HG03558 (cell line): ENCODE measurements around the gene ZNF609.
"Not testable (repeated sequence)": the region's sequence is repeated elsewhere in the genome, so short reads cannot be mapped to it uniquely, and the experiment has no call there.

Experiments used
- ATAC-seq: cut with Tn5 transposase; IDR thresholded peaks from one replicate; pipeline ENCODE4 v1.9.1; 2021; ENCODE audit warnings: moderate number of reproducible peaks; ENCODE audit not compliant: unreplicated experiment; ENCODE audit errors: extremely low read depth

ZNF609 gene

GRCh38 chr15:64618138-64618537 lies 157.8 kb downstream of the ZNF609 start:
- no peak for ATAC-seq

- no peak for ATAC-seq
These were observed 158.2 kb downstream of the ZNF609 start for GRCh38 chr15:64618540-64618939.

- ATAC-seq, result no peak
These were observed 159.8 kb downstream of the ZNF609 start for GRCh38 chr15:64619880-64620839.

GRCh38 chr15:64621056-64621455 lies 160.7 kb downstream of the ZNF609 start:
- ATAC-seq, result no peak

- peak; percentile 53 for ATAC-seq
These were observed 162.3 kb downstream of the ZNF609 start for GRCh38 chr15:64622410-64623260.

- ATAC-seq, result no peak
These were observed 163.1 kb downstream of the ZNF609 start for GRCh38 chr15:64623347-64623996.

- no peak for ATAC-seq
These were observed 163.9 kb downstream of the ZNF609 start for GRCh38 chr15:64624242-64624641.

GRCh38 chr15:64629063-64629462 lies 168.7 kb downstream of the ZNF609 start:
- ATAC-seq, result no peak

- no peak for ATAC-seq
These were observed 170.2 kb downstream of the ZNF609 start for GRCh38 chr15:64630396-64631107.

GRCh38 chr15:64632639-64633038 lies 172.3 kb downstream of the ZNF609 start:
- not testable (repeated sequence) for ATAC-seq

GRCh38 chr15:64633332-64633731 lies 173.0 kb downstream of the ZNF609 start:
- ATAC-seq, result no peak

- ATAC-seq, result peak; percentile 56
These were observed 173.6 kb downstream of the ZNF609 start for GRCh38 chr15:64634027-64634426.

GRCh38 chr15:64634576-64635498 lies 174.5 kb downstream of the ZNF609 start:
- ATAC-seq, result no peak

GRCh38 chr15:64635499-64636495 lies 175.4 kb downstream of the ZNF609 start:
- ATAC-seq, result no peak

GRCh38 chr15:64636556-64636955 lies 176.2 kb downstream of the ZNF609 start:
- ATAC-seq, result no peak

- no peak for ATAC-seq
These were observed 177.0 kb downstream of the ZNF609 start for GRCh38 chr15:64637412-64637811.

GRCh38 chr15:64639744-64640143 lies 179.4 kb downstream of the ZNF609 start:
- not testable (repeated sequence) for ATAC-seq
